WERI-Rb-1 (cell line): Measurements from ENCODE around the gene CBFA2T3.
A peak's percentile ranks its signal among the peaks of the same experiment; 100 is the strongest.

Experiments
- DNase-seq: peaks from one replicate; pipeline ENCODE4 v3.0.0-alpha.2; 2020
- H3K27ac ChIP-seq: fragments of 250-450 bp; sonication (Bioruptor Pico); 2 replicates; pipeline ENCODE4 v1.5.1; 2020; ENCODE audit warnings: mild to moderate bottlenecking, moderate library complexity
- H3K27me3 ChIP-seq: fragments of 250-450 bp; sonication (Bioruptor Pico); 2 replicates; pipeline ENCODE4 v1.5.1; 2021; ENCODE audit warnings: mild to moderate bottlenecking, low read depth, moderate library complexity; ENCODE audit not compliant: insufficient read depth, severe bottlenecking
- H3K36me3 ChIP-seq: fragments of 250-450 bp; sonication (Bioruptor Pico); 2 replicates; pipeline ENCODE4 v1.5.1; 2020; ENCODE audit warnings: mild to moderate bottlenecking, moderate library complexity
- H3K4me3 ChIP-seq: 2 replicates; pipeline ENCODE4 v1.5.1; 2011; ENCODE audit warnings: low read depth, mild to moderate bottlenecking, control low read depth, low read length
- H3K9me3 ChIP-seq: fragments of 250-450 bp; sonication (Bioruptor Pico); 2 replicates; pipeline ENCODE4 v1.5.1; 2021; ENCODE audit warnings: mild to moderate bottlenecking, moderate library complexity; ENCODE audit not compliant: severe bottlenecking
- TF ChIP-seq, protein P1 (sequence below): IDR thresholded peaks from 2 replicates; pipeline ENCODE4 v1.5.1; 2011; ENCODE audit warnings: low read depth, mild to moderate bottlenecking, control low read depth, inconsistent platforms, low read length

CBFA2T3 gene

GRCh38 chr16:88926374-88926990, 50.5 kb downstream of the CBFA2T3 start:
- no peaks in the 10 kb centered on the region for H3K27me3 ChIP-seq
- H3K36me3 ChIP-seq = no peaks in the 10 kb centered on the region
- no peaks in the 10 kb centered on the region for H3K9me3 ChIP-seq
- no peak overlapping the region for H3K27ac ChIP-seq
- no peak for DNase-seq
- TF ChIP-seq, protein P1, sequence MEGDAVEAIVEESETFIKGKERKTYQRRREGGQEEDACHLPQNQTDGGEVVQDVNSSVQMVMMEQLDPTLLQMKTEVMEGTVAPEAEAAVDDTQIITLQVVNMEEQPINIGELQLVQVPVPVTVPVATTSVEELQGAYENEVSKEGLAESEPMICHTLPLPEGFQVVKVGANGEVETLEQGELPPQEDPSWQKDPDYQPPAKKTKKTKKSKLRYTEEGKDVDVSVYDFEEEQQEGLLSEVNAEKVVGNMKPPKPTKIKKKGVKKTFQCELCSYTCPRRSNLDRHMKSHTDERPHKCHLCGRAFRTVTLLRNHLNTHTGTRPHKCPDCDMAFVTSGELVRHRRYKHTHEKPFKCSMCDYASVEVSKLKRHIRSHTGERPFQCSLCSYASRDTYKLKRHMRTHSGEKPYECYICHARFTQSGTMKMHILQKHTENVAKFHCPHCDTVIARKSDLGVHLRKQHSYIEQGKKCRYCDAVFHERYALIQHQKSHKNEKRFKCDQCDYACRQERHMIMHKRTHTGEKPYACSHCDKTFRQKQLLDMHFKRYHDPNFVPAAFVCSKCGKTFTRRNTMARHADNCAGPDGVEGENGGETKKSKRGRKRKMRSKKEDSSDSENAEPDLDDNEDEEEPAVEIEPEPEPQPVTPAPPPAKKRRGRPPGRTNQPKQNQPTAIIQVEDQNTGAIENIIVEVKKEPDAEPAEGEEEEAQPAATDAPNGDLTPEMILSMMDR = no peak
- H3K4me3 ChIP-seq = no peak overlapping the region

DNA sequence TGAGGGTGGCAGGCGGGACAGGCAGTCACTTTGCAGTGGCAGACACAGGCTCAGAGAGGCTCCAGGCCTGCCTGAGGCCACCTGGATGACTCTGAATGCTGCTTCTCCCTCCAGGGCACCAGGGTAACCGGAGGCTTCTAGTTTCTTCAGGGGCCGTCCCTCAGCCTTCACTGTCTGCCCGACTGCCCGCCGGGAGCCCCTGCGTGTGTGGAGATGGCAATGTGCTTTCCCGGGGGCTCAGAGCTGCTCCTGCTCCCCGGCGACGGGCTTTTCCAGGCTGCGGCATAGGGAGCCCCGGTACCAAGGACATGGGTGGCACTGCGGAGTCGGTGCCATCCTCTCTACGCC, 51.5 kb downstream of the CBFA2T3 start:
- H3K36me3 ChIP-seq = no peaks in the 10 kb centered on the region
- H3K27me3 ChIP-seq = no peaks in the 10 kb centered on the region
- H3K27ac ChIP-seq = no peak overlapping the region
- DNase-seq = no peak
- H3K4me3 ChIP-seq = no peak overlapping the region
- no peaks in the 10 kb centered on the region for H3K9me3 ChIP-seq
- TF ChIP-seq, protein P1 = no peak

GRCh38 chr16:88924834-88925539, 52.0 kb downstream of the CBFA2T3 start:
- no peak overlapping the region for H3K27ac ChIP-seq
- no peaks in the 10 kb centered on the region for H3K9me3 ChIP-seq
- DNase-seq = no peak
- no peaks in the 10 kb centered on the region for H3K36me3 ChIP-seq
- TF ChIP-seq, protein P1 = peak; percentile 43
- no peaks in the 10 kb centered on the region for H3K27me3 ChIP-seq
- no peak overlapping the region for H3K4me3 ChIP-seq

DNA sequence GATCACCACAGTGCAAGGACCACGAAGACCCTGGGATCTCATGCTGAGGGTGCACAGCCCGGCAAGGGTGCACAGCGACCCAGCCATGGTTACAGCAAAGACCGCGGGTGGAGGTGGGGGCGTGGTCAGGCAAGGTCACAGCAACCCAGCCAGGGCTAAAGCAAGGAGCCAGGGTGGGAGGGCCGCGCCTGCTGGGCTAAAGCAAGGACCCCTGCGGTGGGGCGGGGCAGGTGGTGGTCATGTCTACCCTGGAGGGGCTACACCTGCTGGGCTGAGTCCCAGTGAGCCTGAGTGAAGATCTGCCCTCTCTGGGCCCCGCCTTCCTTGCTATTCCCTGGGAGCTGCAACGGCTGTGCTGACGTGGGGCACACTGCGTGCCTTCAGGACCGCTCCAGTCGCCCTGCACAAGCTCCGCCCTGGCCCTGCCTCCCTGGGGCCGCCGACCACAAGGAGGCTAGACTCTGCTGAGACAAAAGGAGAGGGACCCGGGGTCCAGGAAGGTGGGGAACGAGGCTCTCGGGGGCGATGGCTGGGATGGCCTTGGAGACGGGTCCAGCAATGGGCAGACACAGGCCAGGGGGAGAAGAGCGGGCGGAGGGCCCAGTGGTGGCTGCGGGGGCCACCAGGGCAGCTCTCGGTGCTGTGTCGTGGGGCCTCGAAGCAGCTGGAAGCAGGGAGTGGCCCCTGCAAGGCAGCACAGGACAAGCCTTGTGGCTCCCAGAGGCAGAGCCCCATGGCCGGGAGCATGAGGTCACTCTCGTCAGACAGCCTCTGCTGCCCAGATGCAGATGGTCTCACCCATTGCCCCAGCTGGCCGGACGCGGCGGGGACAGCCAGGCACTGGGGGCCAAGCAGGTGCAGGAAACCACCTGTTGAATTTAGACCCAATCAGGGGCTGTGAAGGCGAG, 52.8 kb downstream of the CBFA2T3 start:
- no peak overlapping the region for H3K27ac ChIP-seq
- no peaks in the 10 kb centered on the region for H3K9me3 ChIP-seq
- no peaks in the 10 kb centered on the region for H3K27me3 ChIP-seq
- TF ChIP-seq, protein P1 = no peak
- H3K4me3 ChIP-seq = no peak overlapping the region
- H3K36me3 ChIP-seq = no peaks in the 10 kb centered on the region
- DNase-seq = no peak

GRCh38 chr16:88923450-88923849, 53.6 kb downstream of the CBFA2T3 start:
- TF ChIP-seq, protein P1 = no peak
- no peak for DNase-seq
- H3K27me3 ChIP-seq = no peaks in the 10 kb centered on the region
- H3K9me3 ChIP-seq = no peaks in the 10 kb centered on the region
- no peak overlapping the region for H3K27ac ChIP-seq
- no peaks in the 10 kb centered on the region for H3K36me3 ChIP-seq
- no peak overlapping the region for H3K4me3 ChIP-seq
